K562 (cell line): ENCODE data around the gene PTH1R. TPM values are rescaled to one million over a fixed set of nuclear protein-coding genes. Genes with fewer than 3 reads are reported as not detected.

Experiments used
- ATAC-seq: fragments of 200-7000 bp; cut with Tn5 transposase; 3 replicates; pipeline ENCODE4 v1.9.1; 2020; ENCODE audit warnings: moderate library complexity
- BruUV-seq: library from RNA; stranded (reverse); fragments of 400-500 nt; replicated peaks from 2 replicates; lab custom pipeline; 2021; lab: Mats Ljungman, UMichigan
- CTCF ChIA-PET: fragments of 300-600 bp; formaldehyde crosslinking; extraction: SDS; loops from one replicate; lab custom pipeline; 2021; ENCODE audit warnings: low intra/inter-chr PET ratio; lab: Yijun Ruan, JAX
- POLR2A ChIA-PET: fragments of 300-600, 350-650 bp; sonication (Branson Sonifier 250); formaldehyde crosslinking; extraction: SDS; loops from one replicate; lab custom pipeline; 2021; ENCODE audit warnings: antibody characterized with exemption, inconsistent platforms; lab: Yijun Ruan, JAX
- DNase-seq, 4 experiments: peaks; one replicate each; pipeline versions ENCODE4 v3.0.0 to v3.0.0-alpha.2; 2011 to 2018; ENCODE audit warnings: low spot score in 3 of 4, mixed read lengths in 3 of 4; ENCODE audit errors: extremely low read depth in 1 of 4
- FAIRE-seq: peaks from 2 replicates; lab custom pipeline; 2011; peaks lifted over from hg19 to GRCh38; lab: Jason Lieb, UNC
- H2AFZ ChIP-seq: 2 replicates; pipeline ENCODE4 v1.6.0; 2011; ENCODE audit warnings: low read depth, low read length, control low read depth, inconsistent platforms
- H3K27ac ChIP-seq: fragments of 200-600 bp; 3 replicates; pipeline ENCODE4 v1.8.0; 2011; ENCODE audit warnings: low read depth, mild to moderate bottlenecking, control low read depth, inconsistent platforms, low read length, moderate library complexity, mixed read lengths; ENCODE audit errors: extremely low read depth
- H3K27me3 ChIP-seq, 2 experiments: fragments of 300-600 bp in 1 of 2; 2 replicates in 1 of 2; 3 replicates in 1 of 2; pipeline versions ENCODE4 v1.6.0 to v1.8.0; 2011; ENCODE audit warnings: inconsistent platforms in 2 of 2, low read length in 2 of 2, mild to moderate bottlenecking in 1 of 2, mixed read lengths in 1 of 2, moderate library complexity in 1 of 2; ENCODE audit not compliant: control insufficient read depth in 2 of 2, insufficient read depth in 2 of 2
- H3K36me3 ChIP-seq: fragments of 300-600 bp; 3 replicates; pipeline ENCODE4 v1.8.0; 2011; ENCODE audit warnings: mild to moderate bottlenecking, low read length, inconsistent platforms; ENCODE audit not compliant: control insufficient read depth, insufficient read depth
- H3K4me1 ChIP-seq, 2 experiments: fragments of 200-600 bp in 1 of 2; replicated peaks in 1 of 2; 2 replicates in 1 of 2; 3 replicates in 1 of 2; pipeline versions ENCODE4 v1.5.1 to v1.8.0; 2011; ENCODE audit warnings: inconsistent platforms in 2 of 2, low read length in 2 of 2, mild to moderate bottlenecking in 1 of 2, mixed read lengths in 1 of 2, moderate library complexity in 1 of 2; ENCODE audit not compliant: control insufficient read depth in 2 of 2, insufficient read depth in 2 of 2
- H3K4me2 ChIP-seq: 2 replicates; pipeline ENCODE4 v1.6.1; 2011; ENCODE audit warnings: low read length, control low read depth, inconsistent platforms, mixed read lengths; ENCODE audit not compliant: insufficient read depth
- H3K4me3 ChIP-seq: fragments of 200-600 bp; sonication (generic), shearing (Covaris generic); 2 replicates; pipeline ENCODE4 v1.5.1; 2016; ENCODE audit warnings: control low read depth, inconsistent platforms
- H3K79me2 ChIP-seq: fragments of 200-600 bp; 3 replicates; pipeline ENCODE4 v1.8.0; 2011; ENCODE audit warnings: low read length, inconsistent platforms; ENCODE audit not compliant: control insufficient read depth, insufficient read depth
- H3K9ac ChIP-seq, 2 experiments: 2 replicates each; pipeline versions ENCODE4 v1.6.0 to v1.6.1; 2011; ENCODE audit warnings: low read depth in 2 of 2, low read length in 2 of 2, control low read depth in 1 of 2, inconsistent platforms in 1 of 2, mild to moderate bottlenecking in 1 of 2, mixed read lengths in 1 of 2; ENCODE audit not compliant: insufficient read depth in 1 of 2
- H3K9me1 ChIP-seq: one replicate; pipeline ENCODE4 v1.6.0; 2011; ENCODE audit warnings: inconsistent platforms, mild to moderate bottlenecking, low read length, moderate library complexity; ENCODE audit not compliant: control insufficient read depth, insufficient read depth
- H3K9me3 ChIP-seq: replicated peaks from 2 replicates; pipeline ENCODE4 v1.5.1; 2011; ENCODE audit warnings: low read depth, low read length, inconsistent platforms; ENCODE audit not compliant: control insufficient read depth, insufficient read depth
- H4K20me1 ChIP-seq: replicated peaks from 2 replicates; pipeline ENCODE4 v1.6.1; 2011; ENCODE audit warnings: low read length, inconsistent platforms, mixed read lengths; ENCODE audit not compliant: control insufficient read depth, insufficient read depth
- ADNP ChIP-seq: fragments of 200-800 bp; sonication (Bioruptor generic); IDR thresholded peaks from 2 replicates; pipeline ENCODE4 v1.6.1; 2016; ENCODE audit warnings: missing genetic modification characterization, missing compliant biosample characterization
- CTCF ChIP-seq, 3 experiments: IDR thresholded peaks in 2 of 3; conservative IDR thresholded peaks in 1 of 3; 2 replicates each; pipeline ENCODE4 v1.5.1; 2011 to 2012; ENCODE audit warnings: low read length in 3 of 3, mild to moderate bottlenecking in 3 of 3, control low read depth in 2 of 3, improper control_type of control experiment in 1 of 3, inconsistent platforms in 1 of 3, low read depth in 1 of 3, mixed read lengths in 1 of 3, moderate library complexity in 1 of 3; ENCODE audit not compliant: insufficient read depth in 2 of 3
- DEAF1 ChIP-seq: fragments of 450-650 bp; formaldehyde crosslinking; IDR thresholded peaks from 2 replicates; pipeline ENCODE4 v1.4.0; 2020; ENCODE audit warnings: mild to moderate bottlenecking, moderate library complexity
- EP300 ChIP-seq: IDR thresholded peaks from 2 replicates; pipeline ENCODE4 v1.6.1; 2012; ENCODE audit warnings: low read length, improper control_type of control experiment
- HIVEP1 ChIP-seq: fragments of 250-450 bp; sonication (Bioruptor Pico); IDR thresholded peaks from 2 replicates; pipeline ENCODE4 v1.4.0; 2020; ENCODE audit warnings: mild to moderate bottlenecking
- KLF1 ChIP-seq: fragments of 450-650 bp; IDR thresholded peaks from 2 replicates; pipeline ENCODE4 v1.6.1; 2016; ENCODE audit warnings: missing genetic modification characterization, missing compliant biosample characterization
- RAD21 ChIP-seq, 2 experiments: fragments of 250-450 bp in 1 of 2; fragments of 450-650 bp in 1 of 2; sonication (Bioruptor Pico) in 1 of 2; formaldehyde crosslinking in 1 of 2; IDR thresholded peaks in 1 of 2; conservative IDR thresholded peaks in 1 of 2; 2 replicates each; pipeline versions ENCODE4 v1.4.0 to v1.8.0; 2020 to 2022; ENCODE audit warnings: mild to moderate bottlenecking in 2 of 2, moderate library complexity in 1 of 2
- TCF3 ChIP-seq: sonication (generic); formaldehyde crosslinking; IDR thresholded peaks from 2 replicates; pipeline ENCODE4 v1.4.0; 2020; ENCODE audit warnings: mild to moderate bottlenecking, missing genetic modification reagents
- ZNF766 ChIP-seq: fragments of 200-800 bp; sonication (Bioruptor generic); conservative IDR thresholded peaks from 2 replicates; pipeline ENCODE4 v1.6.1; 2016; ENCODE audit warnings: missing genetic modification characterization, missing compliant biosample characterization
- WGBS: fragments of 100-300 bp; shearing (Covaris generic); methylation state at CpG from one replicate; pipeline ENCODE4 v1.1.6; 2016; ENCODE audit warnings: low coverage, mixed read lengths; ENCODE audit not compliant: insufficient coverage; ENCODE audit errors: missing lambda C conversion rate; 5-methylcytosine and 5-hydroxymethylcytosine counted together
- in situ Hi-C: fragments of 300-500 bp; cut with MboI; formaldehyde crosslinking; loops from 4 replicates; pipeline ENCODE4 v1.15.0; 2018; ENCODE audit warnings: inconsistent platforms, mixed read lengths
- intact Hi-C: fragments of 100-400 bp; cut with micrococcal nuclease; formaldehyde crosslinking; loops from 2 replicates; pipeline ENCODE4 v1.14.2; 2022
- polyA plus RNA-seq, 8 experiments: library from polyadenylated mRNA; depleted of rRNA in 4 of 8; stranded (reverse) in 5 of 8; unstranded in 3 of 8; fragments of >200 nt; fragmentation: Nextera tagmentation in 2 of 8; fragmentation: Illumina TruSeq in 1 of 8; extraction: Ambion mirVana in 2 of 8; extraction: Trizol in 1 of 8; gene quantifications; 2 replicates each; pipeline versions ENCODE4 v1.2.1 to v1.2.3, GENCODE V29; 2011 to 2014; ENCODE audit warnings: inconsistent platforms in 1 of 8, missing spikeins in 1 of 8
- total RNA-seq, 7 experiments: library from RNA; depleted of rRNA in 6 of 7; stranded (reverse); fragments of >200 nt in 6 of 7; fragmentation: Illumina TruSeq in 2 of 7; extraction: Trizol in 2 of 7; gene quantifications; 2 replicates each; pipeline versions ENCODE4 v1.2.1 to v1.2.3, GENCODE V29; 2011 to 2021; ENCODE audit warnings: low replicate concordance in 1 of 7

PTH1R gene
- total and polyA plus RNA-seq, 9 of the 15 experiments (the other 6 are each of a cell fraction or from before 2014, with no cell fraction given) = not detected

- DNase-seq = no peak
- no TSS peak for BruUV-seq
These were observed 22.9 kb upstream of the PTH1R start for GRCh38 chr3:46854555-46854991.

More at GRCh38 chr3:46854555-46854991, 22.9 kb upstream of the PTH1R start:
- Histone ChIP-seq H3K9me1 (no peaks in the 10 kb centered on the region), H2AFZ (no peak overlapping the region), H3K4me1 (no peaks in the 10 kb centered on the region), H3K27ac (no peak overlapping the region), H3K9me3 (no peaks in the 10 kb centered on the region), H3K9ac (peak overlapping the region in 1 of 2 experiments; percentile 39; a peak in 1 of 4 replicates), H3K4me2 (no peak overlapping the region), H3K27me3 (peaks cover 18 to 82% of the 10 kb centered on the region in 2 experiments; a peak in 4 of 5 replicates)
- WGBS = 0% methylated on average over 5 of the region's 5 CpGs
- CTCF ChIA-PET = no interaction called here
- POLR2A ChIA-PET = no interaction called here
- 0 out of 3 replicates have a peak, but pooled peaks have one; percentile 16 for ATAC-seq
- TF ChIP-seq ZNF766 (no peak), RAD21 (CRISPR knock-in tag; conservative IDR thresholded peaks at IDR 0.05 in 1 of 2, IDR thresholded peaks at IDR 0.05 in 1 of 2) (peak in 1 of 2 experiments; percentile 47; a peak in 2 of 4 replicates), DEAF1 (no peak), TCF3 (CRISPR knock-in tag) (no peak), CTCF (IDR thresholded peaks at IDR 0.05 in 2 of 3, conservative IDR thresholded peaks at IDR 0.05 in 1 of 3; ENCODE audit: insufficient read depth in 2 of 3, low read depth in 1 of 3, low read length in 3 of 3) (peak in 2 of 3 experiments; percentile 24 to 34; a peak in 3 of 6 replicates), KLF1 (tag) (no peak), EP300 (no peak), HIVEP1 (CRISPR knock-in tag) (no peak), ADNP (no peak)
- TF ChIP-seq, all 486 proteins: peak for 2
- H3K36me3 ChIP-seq = no peaks in the 10 kb centered on the region
- intact Hi-C loops = no loop called here
- in situ Hi-C loops = no loop called here
- peaks cover 3% of the 10 kb centered on the region; the same call in 1 of the 2 replicates for H4K20me1 ChIP-seq
- no peak for FAIRE-seq
- H3K79me2 ChIP-seq = no peaks in the 10 kb centered on the region
- no peak overlapping the region for H3K4me3 ChIP-seq
